RWPE1 (cell line): Measurements from ENCODE around the gene ST8SIA3.
"Not testable (repeated sequence)": the region's sequence is repeated elsewhere in the genome, so short reads cannot be mapped to it uniquely, and the experiment has no call there.

Experiments
- CTCF ChIA-PET: fragments of 350-600 bp; sonication (Branson Sonifier 250); formaldehyde crosslinking; extraction: SDS; loops from one replicate; lab custom pipeline; 2021; lab: Yijun Ruan, JAX
- POLR2A ChIA-PET: fragments of 400-600 bp; formaldehyde crosslinking; extraction: SDS; loops from one replicate; lab custom pipeline; 2020; ENCODE audit warnings: antibody characterized with exemption; ENCODE audit not compliant: low non-redundant PET; lab: Yijun Ruan, JAX
- DNase-seq: peaks from one replicate; pipeline ENCODE4 v3.0.0; 2012; ENCODE audit warnings: low spot score
- H3K27ac ChIP-seq: fragments of 450-650 bp; 2 replicates; pipeline ENCODE4 v1.5.1; 2017
- CTCF ChIP-seq: fragments of 450-650 bp; conservative IDR thresholded peaks from 2 replicates; pipeline ENCODE4 v1.5.1; 2017; ENCODE audit warnings: low read depth, mild to moderate bottlenecking

ST8SIA3 gene

DNA sequence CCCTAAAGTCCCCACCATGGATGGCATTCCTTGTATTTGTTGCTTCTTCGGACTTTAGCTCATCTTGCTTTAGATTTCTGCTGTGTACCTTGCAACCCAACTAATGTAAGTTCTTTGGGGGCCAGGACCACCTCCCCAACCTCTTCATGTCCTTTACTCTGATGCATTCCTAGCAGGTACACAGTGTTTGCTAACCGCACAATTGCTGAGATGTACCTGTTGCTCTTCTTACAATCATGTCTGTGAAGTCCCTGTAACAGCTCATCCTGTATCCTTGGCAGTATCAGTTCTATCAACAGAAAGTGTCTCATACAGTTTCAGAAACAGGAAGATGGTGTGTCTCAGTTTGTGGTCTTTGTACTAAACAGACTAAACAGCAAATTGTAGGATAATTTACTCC lies 24.1 kb downstream of the ST8SIA3 start:
- POLR2A ChIA-PET, result no interaction called here
- CTCF ChIA-PET, result no interaction called here
- H3K27ac ChIP-seq, result no peak overlapping the region
- DNase-seq, result no peak
- no peak for TF ChIP-seq CTCF

- no peak for TF ChIP-seq CTCF
- DNase-seq, result no peak
- CTCF ChIA-PET, result no interaction called here
- POLR2A ChIA-PET, result no interaction called here
- H3K27ac ChIP-seq, result no peak overlapping the region
Observed at GRCh38 chr18:57389271-57389670, 36.9 kb downstream of the ST8SIA3 start.

- TF ChIP-seq CTCF, result no peak
- ChIA-PET POLR2A (no interaction called here), CTCF (no interaction called here)
- H3K27ac ChIP-seq, result no peak overlapping the region
- no peak for DNase-seq
Observed at GRCh38 chr18:57390044-57390443, 37.7 kb downstream of the ST8SIA3 start.

DNA sequence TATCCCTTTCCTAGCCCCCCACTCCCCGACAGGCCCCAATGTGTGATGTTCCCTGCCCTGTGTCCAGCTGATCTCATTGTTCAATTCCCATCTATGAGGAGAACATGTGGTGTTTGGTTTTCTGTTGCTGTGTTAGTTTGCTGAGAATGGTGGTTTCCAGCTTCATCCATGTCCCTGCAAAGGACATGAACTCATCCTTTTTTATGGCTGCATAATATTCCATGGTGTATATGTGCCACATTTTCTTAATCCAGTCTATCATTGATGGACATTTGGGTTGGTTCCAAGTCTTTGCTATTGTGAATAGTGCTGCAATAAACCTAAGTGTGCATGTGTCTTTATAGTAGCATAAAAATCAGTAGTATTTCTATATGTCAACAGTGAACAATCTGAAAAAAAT lies 42.4 kb downstream of the ST8SIA3 start:
- H3K27ac ChIP-seq, CTCF ChIA-PET, POLR2A ChIA-PET, DNase-seq: not testable (repeated sequence)

DNA sequence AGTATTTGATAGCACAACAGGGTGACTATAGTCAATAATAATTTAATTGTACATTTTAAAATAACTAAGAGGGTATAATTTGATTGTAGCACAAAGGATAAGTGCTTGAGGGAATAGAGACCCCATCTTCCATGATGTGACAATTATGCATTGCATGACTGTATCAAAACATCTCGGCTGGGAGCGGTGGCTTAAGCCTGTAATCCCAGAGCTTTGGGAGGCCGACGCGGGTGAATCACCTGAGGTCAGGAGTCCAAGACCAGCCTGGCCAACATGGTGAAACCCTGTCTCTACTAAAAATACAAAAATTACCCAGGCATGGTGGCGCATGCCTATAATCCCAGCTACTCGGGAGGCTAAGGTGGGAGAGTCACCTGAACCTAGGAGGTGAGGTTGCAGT lies 44.5 kb downstream of the ST8SIA3 start:
- POLR2A ChIA-PET, DNase-seq, H3K27ac ChIP-seq, CTCF ChIA-PET: not testable (repeated sequence)

DNA sequence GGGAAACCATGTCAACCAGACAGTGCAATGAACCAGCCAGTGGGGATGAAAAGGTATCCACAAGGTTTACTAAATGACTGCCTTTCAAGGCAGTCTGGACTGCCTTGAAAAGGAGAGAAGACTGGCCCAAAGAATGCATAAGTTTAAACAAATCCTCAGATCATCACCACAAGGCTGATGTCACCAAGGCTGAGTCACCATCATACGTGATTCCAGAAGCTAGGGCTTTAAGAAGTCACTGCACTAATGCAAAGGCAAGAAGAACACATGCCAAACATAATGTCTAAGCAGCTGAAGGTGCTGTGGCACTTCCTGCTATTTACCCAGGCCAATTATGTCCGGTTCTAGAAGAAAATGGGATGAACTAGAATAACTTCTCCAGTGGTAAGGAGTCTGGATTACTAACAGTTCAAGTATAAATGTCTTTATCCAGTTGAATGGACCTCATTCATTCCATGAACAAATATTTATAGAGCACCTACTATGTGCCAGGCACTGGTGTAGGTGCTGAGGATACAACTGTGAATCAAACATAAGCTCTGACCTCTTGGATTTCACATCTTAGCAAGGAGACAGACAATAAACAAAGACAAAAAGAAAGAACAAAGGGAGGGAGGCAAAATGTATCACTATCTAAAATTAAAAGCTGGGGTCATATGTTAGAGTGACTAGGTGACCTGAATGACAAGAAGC lies 45.2 kb downstream of the ST8SIA3 start:
- no peak for TF ChIP-seq CTCF
- CTCF ChIA-PET, result no interaction called here
- H3K27ac ChIP-seq, result no peak overlapping the region
- DNase-seq, result no peak
- POLR2A ChIA-PET, result no interaction called here

DNA sequence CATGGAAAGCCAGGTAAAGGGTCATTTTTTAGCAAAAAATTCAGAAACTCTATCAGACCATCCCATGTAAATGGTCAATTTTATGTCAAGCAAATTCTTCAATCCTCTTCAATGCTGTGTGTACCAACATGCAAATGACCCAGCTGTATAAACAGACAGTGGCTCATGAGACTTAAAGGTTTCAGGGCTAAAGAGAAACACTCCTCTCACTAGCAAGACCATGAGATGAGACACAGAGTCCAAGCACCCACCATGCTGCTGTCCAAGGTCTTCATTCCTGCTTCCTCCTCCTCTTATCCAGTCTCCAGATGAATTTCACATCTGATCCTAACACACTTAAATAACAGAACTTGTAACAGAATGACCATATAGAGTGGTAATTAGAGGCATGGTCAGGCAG lies 52.0 kb downstream of the ST8SIA3 start:
- ChIA-PET POLR2A (no interaction called here), CTCF (no interaction called here)
- no peak for TF ChIP-seq CTCF
- DNase-seq, result no peak
- H3K27ac ChIP-seq, result no peak overlapping the region

GRCh38 chr18:57409650-57410049 lies 57.3 kb downstream of the ST8SIA3 start:
- no peak for TF ChIP-seq CTCF
- CTCF ChIA-PET, result no interaction called here

More at GRCh38 chr18:57409650-57410049, 57.3 kb downstream of the ST8SIA3 start:
- DNase-seq, result no peak
- POLR2A ChIA-PET, result no interaction called here
- no peak overlapping the region for H3K27ac ChIP-seq
